ENCODE data around the gene UCN. TPM values are rescaled to one million over a fixed set of nuclear protein-coding genes. Genes with fewer than 3 reads are reported as not detected.
"Not testable (repeated sequence)": the region's sequence is repeated elsewhere in the genome, so short reads cannot be mapped to it uniquely, and the experiment has no call there.

UCN gene
- total RNA-seq, 1 experiment from 2014 or later: 7.9 TPM

DNA sequence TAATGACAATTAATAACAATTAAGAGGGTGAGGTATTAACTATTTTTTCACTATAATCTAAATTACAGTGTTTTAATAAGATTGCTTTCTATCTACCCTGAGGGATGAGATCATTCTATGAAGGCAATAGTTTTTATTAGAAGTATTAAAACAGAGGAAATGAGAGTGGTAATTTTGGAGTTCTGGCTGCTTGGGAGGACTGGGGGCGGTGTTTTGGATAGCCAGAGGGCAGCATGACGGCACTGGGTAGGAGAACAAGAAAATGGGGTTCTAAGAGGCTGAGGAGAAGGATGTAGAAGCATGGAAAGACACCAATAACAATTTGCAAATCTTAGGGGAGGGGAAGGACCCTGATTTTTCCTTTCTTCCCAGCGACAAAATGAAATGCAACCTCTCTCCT, 38.1 kb downstream of the UCN start:
- TF ChIP-seq, protein P1, sequence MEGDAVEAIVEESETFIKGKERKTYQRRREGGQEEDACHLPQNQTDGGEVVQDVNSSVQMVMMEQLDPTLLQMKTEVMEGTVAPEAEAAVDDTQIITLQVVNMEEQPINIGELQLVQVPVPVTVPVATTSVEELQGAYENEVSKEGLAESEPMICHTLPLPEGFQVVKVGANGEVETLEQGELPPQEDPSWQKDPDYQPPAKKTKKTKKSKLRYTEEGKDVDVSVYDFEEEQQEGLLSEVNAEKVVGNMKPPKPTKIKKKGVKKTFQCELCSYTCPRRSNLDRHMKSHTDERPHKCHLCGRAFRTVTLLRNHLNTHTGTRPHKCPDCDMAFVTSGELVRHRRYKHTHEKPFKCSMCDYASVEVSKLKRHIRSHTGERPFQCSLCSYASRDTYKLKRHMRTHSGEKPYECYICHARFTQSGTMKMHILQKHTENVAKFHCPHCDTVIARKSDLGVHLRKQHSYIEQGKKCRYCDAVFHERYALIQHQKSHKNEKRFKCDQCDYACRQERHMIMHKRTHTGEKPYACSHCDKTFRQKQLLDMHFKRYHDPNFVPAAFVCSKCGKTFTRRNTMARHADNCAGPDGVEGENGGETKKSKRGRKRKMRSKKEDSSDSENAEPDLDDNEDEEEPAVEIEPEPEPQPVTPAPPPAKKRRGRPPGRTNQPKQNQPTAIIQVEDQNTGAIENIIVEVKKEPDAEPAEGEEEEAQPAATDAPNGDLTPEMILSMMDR (IDR thresholded peaks at IDR 0.05; ENCODE audit: unreplicated experiment): no peak
- Mint-ChIP-seq H3K36me3 (ENCODE audit: insufficient read depth, unreplicated experiment) (peaks cover 11% of the 10 kb centered on the region), H3K4me3 (ENCODE audit: unreplicated experiment) (no peak overlapping the region), H3K9me3 (ENCODE audit: unreplicated experiment) (no peaks in the 10 kb centered on the region), H3K27ac (ENCODE audit: low read depth, unreplicated experiment) (no peak overlapping the region), H3K4me1 (ENCODE audit: insufficient read depth, unreplicated experiment) (peaks cover 7% of the 10 kb centered on the region), H3K27me3 (ENCODE audit: insufficient read depth, unreplicated experiment) (no peaks in the 10 kb centered on the region)
- no peak for DNase-seq (ENCODE audit: unreplicated experiment)
- intact Hi-C loops (cut with micrococcal nuclease): no loop called here
- ChIA-PET CTCF (interaction anchor here (0.8 to 1.4 kb wide), 2 partner anchors 9 to 14 kb away, joined by 3 to 10 read pairs; no protein-coding TSS in a partner anchor), POLR2A (no interaction called here)
- no TSS peak for BruUV-seq (replicated peaks)

DNA sequence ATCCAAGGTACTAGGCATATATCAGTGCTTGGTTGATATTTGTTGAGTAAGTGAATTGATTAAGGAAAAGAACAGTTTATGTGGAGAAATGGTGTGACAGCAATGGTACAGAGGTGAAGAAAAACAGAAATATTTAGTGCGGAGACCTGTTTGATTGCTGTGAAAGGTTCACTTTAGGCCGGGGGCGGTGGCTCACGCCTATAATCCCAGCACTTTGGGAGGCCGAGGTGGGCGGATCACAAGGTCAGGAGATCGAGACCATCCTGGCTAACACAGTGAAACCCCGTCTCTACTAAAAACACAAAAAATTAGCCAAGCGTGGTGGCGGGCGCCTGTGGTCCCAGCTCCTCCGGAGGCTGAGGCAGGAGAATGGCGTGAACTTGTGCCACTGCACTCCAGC, 39.9 kb downstream of the UCN start:
- H3K27ac Mint-ChIP-seq (ENCODE audit: low read depth, unreplicated experiment); DNase-seq (ENCODE audit: unreplicated experiment); H3K36me3 Mint-ChIP-seq (ENCODE audit: insufficient read depth, unreplicated experiment); H3K27me3 Mint-ChIP-seq (ENCODE audit: insufficient read depth, unreplicated experiment); BruUV-seq (replicated peaks); intact Hi-C loops (cut with micrococcal nuclease); H3K4me3 Mint-ChIP-seq (ENCODE audit: unreplicated experiment); H3K9me3 Mint-ChIP-seq (ENCODE audit: unreplicated experiment): not testable (repeated sequence)
- ChIA-PET POLR2A (interaction anchor here (0.6 kb wide), 1 partner anchor 371 kb away, joined by 3 read pairs; no protein-coding TSS in a partner anchor), CTCF (interaction anchor here (0.6 to 5.9 kb wide), 4 partner anchors 12 to 251 kb away, joined by 4 to 41 read pairs (median 6); no protein-coding TSS in a partner anchor)
- peaks cover 14% of the 10 kb centered on the region for H3K4me1 Mint-ChIP-seq (ENCODE audit: insufficient read depth, unreplicated experiment)

DNA sequence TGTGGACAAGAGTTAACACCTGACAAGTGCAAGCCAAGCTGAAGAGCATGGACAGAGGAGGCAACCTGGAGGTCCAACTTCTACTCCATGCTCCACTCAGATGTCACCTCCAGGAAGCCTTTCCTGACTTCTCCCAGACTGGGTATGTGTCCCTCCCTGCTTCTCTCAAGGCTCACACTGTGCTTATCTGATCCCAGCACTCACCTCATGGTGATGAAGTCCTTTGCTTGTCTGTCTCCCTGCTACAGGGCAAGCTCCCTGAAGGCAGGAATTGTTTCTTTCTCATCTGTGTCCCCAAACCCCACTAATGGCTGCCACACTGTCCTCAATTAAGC, 42.7 kb downstream of the UCN start:
- H3K27me3 Mint-ChIP-seq (ENCODE audit: insufficient read depth, unreplicated experiment): peaks cover 18% of the 10 kb centered on the region
- H3K27ac Mint-ChIP-seq (ENCODE audit: low read depth, unreplicated experiment): no peak overlapping the region
- DNase-seq (ENCODE audit: unreplicated experiment): no peak
- H3K9me3 Mint-ChIP-seq (ENCODE audit: unreplicated experiment): no peaks in the 10 kb centered on the region
- H3K36me3 Mint-ChIP-seq (ENCODE audit: insufficient read depth, unreplicated experiment): no peaks in the 10 kb centered on the region
- ChIA-PET POLR2A (interaction anchor here (0.6 kb wide), 1 partner anchor 13 kb away, joined by 3 read pairs; no protein-coding TSS in a partner anchor), CTCF (interaction anchor here (0.7 to 5.9 kb wide), 8 partner anchors 8 to 166 kb away, joined by 3 to 41 read pairs (median 5); no protein-coding TSS in a partner anchor)
- H3K4me3 Mint-ChIP-seq (ENCODE audit: unreplicated experiment): no peak overlapping the region
- H3K4me1 Mint-ChIP-seq (ENCODE audit: insufficient read depth, unreplicated experiment): peaks cover 11% of the 10 kb centered on the region
- TF ChIP-seq, protein P1 (IDR thresholded peaks at IDR 0.05; ENCODE audit: unreplicated experiment): no peak
- no TSS peak for BruUV-seq (replicated peaks)
- intact Hi-C loops (cut with micrococcal nuclease): no loop called here

DNA sequence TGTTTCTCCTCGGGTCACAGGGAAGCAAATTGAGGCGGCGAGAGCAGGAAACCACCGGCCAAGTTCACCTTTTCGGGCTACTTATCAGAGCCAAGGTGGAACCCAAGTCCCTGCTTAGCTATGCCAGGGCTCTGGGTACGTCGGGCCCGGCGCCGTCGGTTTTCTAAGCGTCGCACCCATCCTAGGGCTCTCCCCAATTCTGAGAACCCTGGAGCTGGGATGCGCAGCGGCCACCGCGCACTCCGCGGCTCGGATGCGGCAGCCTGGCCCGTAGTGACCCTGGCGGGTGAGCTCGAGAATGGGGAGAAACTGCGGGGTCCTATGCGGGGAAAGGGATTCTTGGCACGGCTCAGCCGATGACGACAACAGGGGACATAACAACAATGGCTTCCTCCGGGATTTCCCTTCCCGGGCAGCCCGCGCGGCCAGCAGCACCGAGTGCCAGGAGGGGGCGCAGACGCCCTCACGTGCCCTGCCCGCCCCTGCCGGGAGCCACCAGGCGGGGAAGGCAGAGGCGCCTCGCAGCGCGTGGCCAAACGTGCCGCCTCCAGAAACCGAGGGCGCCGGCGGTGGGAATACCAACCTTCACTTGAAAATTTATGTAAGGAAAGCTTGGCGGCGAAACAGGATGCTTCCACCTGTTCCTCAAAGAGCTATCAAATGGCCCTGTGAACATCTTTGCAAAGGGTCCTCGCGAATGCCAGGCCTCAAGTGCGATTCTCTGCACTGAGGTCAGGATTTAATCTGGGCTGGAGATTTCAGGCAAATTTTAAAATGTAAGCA, 43.3 kb downstream of the UCN start:
- Mint-ChIP-seq H3K4me1 (ENCODE audit: insufficient read depth, unreplicated experiment) (peaks cover 11% of the 10 kb centered on the region), H3K4me3 (ENCODE audit: unreplicated experiment) (peak overlapping the region; percentile 57), H3K9me3 (ENCODE audit: unreplicated experiment) (no peaks in the 10 kb centered on the region), H3K27me3 (ENCODE audit: insufficient read depth, unreplicated experiment) (peaks cover 24% of the 10 kb centered on the region), H3K27ac (ENCODE audit: low read depth, unreplicated experiment) (no peak overlapping the region), H3K36me3 (ENCODE audit: insufficient read depth, unreplicated experiment) (no peaks in the 10 kb centered on the region)
- BruUV-seq (replicated peaks): no TSS peak
- no peak for DNase-seq (ENCODE audit: unreplicated experiment)
- CTCF ChIA-PET: interaction anchor here (0.7 to 5.9 kb wide), 9 partner anchors 9 to 165 kb away, joined by 3 to 41 read pairs (median 5); no protein-coding TSS in a partner anchor
- intact Hi-C loops (cut with micrococcal nuclease): no loop called here
- TF ChIP-seq, protein P1 (IDR thresholded peaks at IDR 0.05; ENCODE audit: unreplicated experiment): peak; percentile 26
- POLR2A ChIA-PET: interaction anchor here (0.6 to 1.0 kb wide), 2 partner anchors 14 to 48 kb away, joined by 3 read pairs; partner anchors contain the start of gene CAD
